AG04449 (cell line): ENCODE results near the gene BABAM2.

Experiments
- CTCF ChIA-PET: fragments of 350-600 bp; formaldehyde crosslinking; extraction: SDS; loops from one replicate; lab custom pipeline; 2021; ENCODE audit warnings: antibody characterized with exemption; lab: Yijun Ruan, JAX
- POLR2A ChIA-PET: fragments of 400-600, 350-600 bp; formaldehyde crosslinking; extraction: SDS; loops from one replicate; lab custom pipeline; 2020; ENCODE audit warnings: antibody characterized with exemption, inconsistent platforms; lab: Yijun Ruan, JAX
- DNase-seq: peaks from one replicate; pipeline ENCODE4 v3.0.0-alpha.2; 2010; ENCODE audit warnings: low read depth, low spot score
- H3K4me3 ChIP-seq: 2 replicates; pipeline ENCODE4 v1.5.1; 2011; ENCODE audit warnings: low read depth, mild to moderate bottlenecking, control low read depth, low read length
- CTCF ChIP-seq: IDR thresholded peaks from one replicate; pipeline ENCODE4 v1.5.1; 2011; ENCODE audit warnings: mild to moderate bottlenecking, moderate library complexity, low read length, control low read depth, inconsistent platforms; ENCODE audit not compliant: insufficient read depth; ENCODE audit errors: missing control alignments

The BABAM2 gene

GRCh38 chr2:28375742-28376631 lies 485.5 kb downstream of the BABAM2 start:
- ChIA-PET POLR2A (no interaction called here), CTCF (interaction anchor here (0.6 kb wide), 1 partner anchor 306 kb away, joined by 4 read pairs; no protein-coding TSS in a partner anchor)
- no peak for TF ChIP-seq CTCF
- H3K4me3 ChIP-seq = no peak overlapping the region
- no peak for DNase-seq

- H3K4me3 ChIP-seq = no peak overlapping the region
- no peak for DNase-seq
- CTCF ChIA-PET = interaction anchor here (0.9 kb wide), 1 partner anchor 12 kb away, joined by 4 read pairs; no protein-coding TSS in a partner anchor
- POLR2A ChIA-PET = no interaction called here
- TF ChIP-seq CTCF = no peak
Observed at GRCh38 chr2:28377195-28377816, 486.8 kb downstream of the BABAM2 start.

GRCh38 chr2:28377984-28378678 lies 487.6 kb downstream of the BABAM2 start:
- POLR2A ChIA-PET = no interaction called here
- H3K4me3 ChIP-seq = no peak overlapping the region
- CTCF ChIA-PET = interaction anchor here (0.9 to 1.1 kb wide), 2 partner anchors 13 to 655 kb away, joined by 3 to 4 read pairs; no protein-coding TSS in a partner anchor
- no peak for DNase-seq
- TF ChIP-seq CTCF = no peak

GRCh38 chr2:28378679-28379584 lies 488.4 kb downstream of the BABAM2 start:
- ChIA-PET CTCF (interaction anchor here (1.1 kb wide), 1 partner anchor 656 kb away, joined by 3 read pairs; no protein-coding TSS in a partner anchor), POLR2A (interaction anchor here (0.5 kb wide), 1 partner anchor 18 kb away, joined by 3 read pairs; no protein-coding TSS in a partner anchor)
- no peak for DNase-seq
- TF ChIP-seq CTCF = no peak
- H3K4me3 ChIP-seq = no peak overlapping the region

- no peak overlapping the region for H3K4me3 ChIP-seq
- no peak for TF ChIP-seq CTCF
- CTCF ChIA-PET = interaction anchor here (1.0 kb wide), 1 partner anchor 14 kb away, joined by 3 read pairs; no protein-coding TSS in a partner anchor
- POLR2A ChIA-PET = interaction anchor here (0.6 kb wide), 1 partner anchor 12 kb away, joined by 3 read pairs; the partner anchor contains the start of gene FOSL2
- DNase-seq = no peak
Observed at GRCh38 chr2:28380219-28380618, 489.7 kb downstream of the BABAM2 start.
